Caco-2 (cell line): ENCODE data around the gene GTF3A. TPM values are rescaled to one million over a fixed set of nuclear protein-coding genes. Genes with fewer than 3 reads are reported as not detected.

Source experiments
- BruUV-seq: library from RNA; stranded (reverse); fragments of 400-500 nt; replicated peaks from 2 replicates; lab custom pipeline; 2021; lab: Mats Ljungman, UMichigan
- CTCF ChIA-PET: fragments of 300-600 bp; sonication (Branson Sonifier 250); formaldehyde crosslinking; loops from one replicate; lab custom pipeline; 2022; ENCODE audit warnings: antibody characterized with exemption; lab: Charles Lee
- POLR2A ChIA-PET: fragments of 300-600 bp; sonication (Branson Sonifier 250); formaldehyde crosslinking; loops from one replicate; lab custom pipeline; 2022; ENCODE audit warnings: antibody characterized with exemption; lab: Charles Lee
- DNase-seq, 2 experiments: peaks; one replicate each; pipeline versions ENCODE4 v3.0.0 to v3.0.0-alpha.2; 2020 to 2022
- H3K27me3 ChIP-seq: replicated peaks from 2 replicates; pipeline ENCODE4 v1.6.0; 2011; ENCODE audit warnings: low read length; ENCODE audit not compliant: control insufficient read depth, insufficient read depth
- H3K36me3 ChIP-seq: 2 replicates; pipeline ENCODE4 v1.5.1; 2011; ENCODE audit warnings: low read length; ENCODE audit not compliant: control insufficient read depth, insufficient read depth
- H3K4me1 ChIP-seq: fragments of 250-450 bp; sonication (Bioruptor Pico); 2 replicates; pipeline ENCODE4 v1.5.1; 2020; ENCODE audit warnings: mild to moderate bottlenecking
- H3K4me3 ChIP-seq: 2 replicates; pipeline ENCODE4 v1.5.1; 2011; ENCODE audit warnings: low read depth, mild to moderate bottlenecking, control low read depth, low read length
- H3K9me3 ChIP-seq: fragments of 250-450 bp; sonication (Bioruptor Pico); 2 replicates; pipeline ENCODE4 v1.5.1; 2020; ENCODE audit warnings: mild to moderate bottlenecking, moderate library complexity
- H3K27ac Mint-ChIP-seq: one replicate; pipeline ENCODE4 v1.8.0; 2022; ENCODE audit warnings: mixed read lengths; ENCODE audit not compliant: unreplicated experiment
- H3K27me3 Mint-ChIP-seq: one replicate; pipeline ENCODE4 v1.8.0; 2022; ENCODE audit warnings: mixed read lengths; ENCODE audit not compliant: insufficient read depth, unreplicated experiment
- H3K36me3 Mint-ChIP-seq: one replicate; pipeline ENCODE4 v1.8.0; 2022; ENCODE audit warnings: mild to moderate bottlenecking, mixed read lengths; ENCODE audit not compliant: insufficient read depth, unreplicated experiment
- H3K4me1 Mint-ChIP-seq: one replicate; pipeline ENCODE4 v1.8.0; 2022; ENCODE audit warnings: low read depth, mixed read lengths; ENCODE audit not compliant: unreplicated experiment
- H3K4me3 Mint-ChIP-seq: one replicate; pipeline ENCODE4 v1.8.0; 2022; ENCODE audit warnings: mild to moderate bottlenecking, moderate library complexity, mixed read lengths; ENCODE audit not compliant: unreplicated experiment
- H3K9me3 Mint-ChIP-seq: one replicate; pipeline ENCODE4 v1.8.0; 2022; ENCODE audit warnings: mixed read lengths; ENCODE audit not compliant: unreplicated experiment
- intact Hi-C: fragments of 100-400 bp; cut with micrococcal nuclease; formaldehyde crosslinking; loops from one replicate; pipeline ENCODE4 v1.10.0; 2022; ENCODE audit not compliant: unreplicated experiment
- total RNA-seq: library from RNA; stranded (reverse); gene quantifications from 2 replicates; pipeline ENCODE4 v1.2.3, GENCODE V29; 2022
- TF ChIP-seq, protein P1 (sequence below), 2 experiments: fragments of 200-600 bp in 1 of 2; IDR thresholded peaks; 1 replicate in 1 of 2; 2 replicates in 1 of 2; pipeline versions ENCODE4 v1.5.1 to v1.8.0; 2011 to 2022; ENCODE audit warnings: antibody characterized with exemption in 1 of 2, control low read depth in 1 of 2, inconsistent platforms in 1 of 2, low read depth in 1 of 2, low read length in 1 of 2, mild to moderate bottlenecking in 1 of 2, moderate library complexity in 1 of 2; ENCODE audit not compliant: insufficient read depth in 1 of 2, severe bottlenecking in 1 of 2, unreplicated experiment in 1 of 2

GTF3A gene
- total RNA-seq, 1 experiment from 2014 or later, result 141 TPM

GRCh38 chr13:27482983-27483382, 58.6 kb downstream of the GTF3A start:
- Histone ChIP-seq H3K36me3 (no peaks in the 10 kb centered on the region), H3K27me3 (no peaks in the 10 kb centered on the region), H3K9me3 (no peaks in the 10 kb centered on the region), H3K4me3 (no peak overlapping the region), H3K4me1 (no peaks in the 10 kb centered on the region)
- Mint-ChIP-seq H3K4me3 (no peak overlapping the region), H3K9me3 (peaks cover 18% of the 10 kb centered on the region), H3K4me1 (peaks cover 9% of the 10 kb centered on the region), H3K36me3 (no peaks in the 10 kb centered on the region), H3K27ac (no peak overlapping the region), H3K27me3 (no peaks in the 10 kb centered on the region)
- DNase-seq, result no peak
- no TSS peak for BruUV-seq
- ChIA-PET POLR2A (no interaction called here), CTCF (no interaction called here)
- TF ChIP-seq, protein P1, sequence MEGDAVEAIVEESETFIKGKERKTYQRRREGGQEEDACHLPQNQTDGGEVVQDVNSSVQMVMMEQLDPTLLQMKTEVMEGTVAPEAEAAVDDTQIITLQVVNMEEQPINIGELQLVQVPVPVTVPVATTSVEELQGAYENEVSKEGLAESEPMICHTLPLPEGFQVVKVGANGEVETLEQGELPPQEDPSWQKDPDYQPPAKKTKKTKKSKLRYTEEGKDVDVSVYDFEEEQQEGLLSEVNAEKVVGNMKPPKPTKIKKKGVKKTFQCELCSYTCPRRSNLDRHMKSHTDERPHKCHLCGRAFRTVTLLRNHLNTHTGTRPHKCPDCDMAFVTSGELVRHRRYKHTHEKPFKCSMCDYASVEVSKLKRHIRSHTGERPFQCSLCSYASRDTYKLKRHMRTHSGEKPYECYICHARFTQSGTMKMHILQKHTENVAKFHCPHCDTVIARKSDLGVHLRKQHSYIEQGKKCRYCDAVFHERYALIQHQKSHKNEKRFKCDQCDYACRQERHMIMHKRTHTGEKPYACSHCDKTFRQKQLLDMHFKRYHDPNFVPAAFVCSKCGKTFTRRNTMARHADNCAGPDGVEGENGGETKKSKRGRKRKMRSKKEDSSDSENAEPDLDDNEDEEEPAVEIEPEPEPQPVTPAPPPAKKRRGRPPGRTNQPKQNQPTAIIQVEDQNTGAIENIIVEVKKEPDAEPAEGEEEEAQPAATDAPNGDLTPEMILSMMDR (IDR thresholded peaks at IDR 0.05; ENCODE audit: insufficient read depth in 1 of 2, low read depth in 1 of 2, low read length in 1 of 2, severe bottlenecking in 1 of 2, unreplicated experiment in 1 of 2), result no peak
- intact Hi-C loops, result loop anchor here (5.0 to 10.0 kb wide), 2 partner anchors 292 to 344 kb away; no protein-coding TSS in a partner anchor

DNA sequence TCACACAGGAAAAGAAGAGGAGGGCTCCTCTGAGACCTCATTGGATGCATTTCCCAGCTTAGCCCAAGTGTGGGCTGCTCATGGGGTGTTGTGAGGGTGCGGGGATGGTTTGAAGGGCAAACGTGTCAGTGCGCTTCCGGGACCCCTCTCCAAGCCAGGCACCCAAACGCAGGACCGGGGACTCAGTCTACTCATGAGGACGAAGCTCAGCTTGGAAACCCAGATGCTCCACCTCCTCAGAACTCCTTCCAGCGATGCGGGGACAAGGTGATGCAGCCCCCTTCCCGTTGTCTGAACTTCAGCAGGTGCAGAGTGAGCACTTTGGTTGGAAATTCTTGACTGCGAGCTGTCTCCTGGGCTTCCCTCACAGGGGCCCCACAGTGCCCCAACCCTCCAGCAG, 59.0 kb downstream of the GTF3A start:
- no peak overlapping the region for H3K4me3 Mint-ChIP-seq
- Histone ChIP-seq H3K4me1 (no peaks in the 10 kb centered on the region), H3K9me3 (no peaks in the 10 kb centered on the region), H3K4me3 (no peak overlapping the region), H3K27me3 (no peaks in the 10 kb centered on the region), H3K36me3 (no peaks in the 10 kb centered on the region)
- H3K9me3 Mint-ChIP-seq, result peaks cover 18% of the 10 kb centered on the region
- H3K36me3 Mint-ChIP-seq, result no peaks in the 10 kb centered on the region
- TF ChIP-seq, protein P1 (IDR thresholded peaks at IDR 0.05; ENCODE audit: insufficient read depth in 1 of 2, low read depth in 1 of 2, low read length in 1 of 2, severe bottlenecking in 1 of 2, unreplicated experiment in 1 of 2), result no peak
- ChIA-PET CTCF (no interaction called here), POLR2A (no interaction called here)
- H3K27ac Mint-ChIP-seq, result no peak overlapping the region
- no TSS peak for BruUV-seq
- intact Hi-C loops, result loop anchor here (5.0 to 10.0 kb wide), 2 partner anchors 291 to 344 kb away; no protein-coding TSS in a partner anchor
- H3K27me3 Mint-ChIP-seq, result no peaks in the 10 kb centered on the region
- DNase-seq, result no peak
- H3K4me1 Mint-ChIP-seq, result peaks cover 9% of the 10 kb centered on the region

Other genes starting within 250 kb of the GTF3A start
- gene RPL21, start 173.1 kb upstream of the GTF3A start, total RNA-seq, result 1,158 and 1,201 TPM in 2 replicates
- 18.8 and 21.0 TPM in 2 replicates for gene RASL11A, start 153.8 kb upstream of the GTF3A start, total RNA-seq
- gene MTIF3, start 25.9 kb downstream of the GTF3A start, total RNA-seq, result 41.8 and 51.5 TPM in 2 replicates
- gene LNX2, start 195.9 kb downstream of the GTF3A start, total RNA-seq, result 23.8 and 24.4 TPM in 2 replicates
- 198 and 201 TPM in 2 replicates for gene POLR1D, start 197.3 kb downstream of the GTF3A start, total RNA-seq